ENCODE measurements around the gene TMEM121.
"Not testable (repeated sequence)": the region's sequence is repeated elsewhere in the genome, so short reads cannot be mapped to it uniquely, and the experiment has no call there.

Gene TMEM121

DNA sequence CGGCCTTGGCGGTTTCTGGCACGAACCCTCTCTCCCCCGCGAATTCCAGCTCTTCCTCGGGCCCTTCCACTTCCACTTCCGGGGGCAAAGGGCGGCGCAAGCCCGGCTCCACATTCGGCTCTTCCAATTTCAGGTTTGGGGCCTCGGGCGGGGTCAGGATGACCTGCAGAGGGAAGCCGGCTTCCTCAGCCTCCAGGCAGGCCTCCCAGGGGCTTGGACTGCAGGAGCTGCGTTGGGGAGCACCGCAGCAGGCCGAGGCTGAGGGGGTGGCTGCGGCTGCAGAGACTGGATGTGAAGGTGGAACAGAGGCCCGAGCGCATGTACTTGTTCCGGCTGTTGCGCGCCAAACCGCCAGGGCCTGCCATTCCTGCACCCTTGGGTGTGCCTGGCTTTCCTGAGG, 20.7 kb downstream of the TMEM121 start:
- not testable (repeated sequence) for DNase-seq (ENCODE audit: low read depth)

- no peak for DNase-seq (ENCODE audit: low read depth)
Measured at GRCh38 chr14:105547741-105548169, 21.4 kb downstream of the TMEM121 start.

DNA sequence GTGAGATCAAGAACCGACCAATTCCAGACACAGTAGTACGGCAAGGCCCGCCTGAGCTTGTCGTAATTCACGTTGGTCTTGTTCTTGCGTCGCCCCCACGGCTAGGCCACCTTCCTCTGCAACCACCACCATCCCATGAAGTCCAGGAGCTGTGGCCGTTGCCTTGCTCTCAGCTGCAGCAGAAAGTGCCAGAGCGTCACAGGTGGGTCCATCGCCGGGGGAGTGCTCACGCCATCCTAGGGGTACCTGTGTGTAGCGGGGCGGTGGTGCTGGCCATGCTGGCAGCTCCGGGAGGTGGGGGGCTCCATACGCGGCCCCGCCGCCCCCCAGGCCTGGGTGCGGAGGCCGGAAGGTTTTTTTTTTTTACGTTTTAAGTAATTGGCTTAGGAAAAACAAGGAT, 23.1 kb downstream of the TMEM121 start:
- DNase-seq (ENCODE audit: low read depth): no peak

- no peak for DNase-seq (ENCODE audit: low read depth)
Measured at GRCh38 chr14:105554022-105554421, 27.6 kb downstream of the TMEM121 start.

GRCh38 chr14:105554523-105554922, 28.1 kb downstream of the TMEM121 start:
- DNase-seq (ENCODE audit: low read depth): no peak

- DNase-seq (ENCODE audit: low read depth): not testable (repeated sequence)
Measured at GRCh38 chr14:105557671-105558070, 31.3 kb downstream of the TMEM121 start.

DNA sequence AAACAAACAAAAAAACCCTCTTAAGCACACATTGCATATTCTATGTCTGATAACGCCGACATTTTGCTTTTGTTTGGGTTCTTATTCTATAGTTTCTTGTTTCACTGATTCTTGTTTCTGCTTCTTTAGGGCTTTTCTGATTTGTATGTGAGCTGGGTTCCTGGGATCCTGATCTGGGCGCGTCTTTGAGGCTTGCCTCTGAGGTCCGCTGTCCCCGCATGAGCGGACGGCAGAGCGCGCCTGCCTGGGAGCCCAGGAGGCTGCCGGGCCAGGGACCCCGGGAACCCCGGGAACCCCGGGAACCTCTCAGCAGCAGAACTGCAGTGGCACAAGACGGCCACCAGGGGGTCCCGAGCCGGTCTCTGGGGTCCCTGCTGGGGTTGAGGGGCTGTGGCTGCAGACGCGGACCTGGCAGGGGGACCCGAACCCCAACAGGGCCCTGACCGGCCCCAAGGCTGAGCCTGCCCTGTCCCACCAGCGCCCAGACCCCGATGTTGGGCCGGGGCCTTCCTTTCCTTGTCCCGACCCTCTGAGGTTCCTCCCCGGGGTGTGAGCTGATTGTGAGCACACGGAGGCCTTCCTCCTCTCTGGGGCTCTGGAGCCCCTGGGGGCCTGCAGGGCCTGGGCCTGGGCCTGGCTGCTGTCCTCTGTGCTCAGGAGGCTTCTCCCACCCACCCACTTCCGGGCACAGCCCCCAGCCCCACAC, 32.2 kb downstream of the TMEM121 start:
- DNase-seq (ENCODE audit: low read depth): not testable (repeated sequence)

DNA sequence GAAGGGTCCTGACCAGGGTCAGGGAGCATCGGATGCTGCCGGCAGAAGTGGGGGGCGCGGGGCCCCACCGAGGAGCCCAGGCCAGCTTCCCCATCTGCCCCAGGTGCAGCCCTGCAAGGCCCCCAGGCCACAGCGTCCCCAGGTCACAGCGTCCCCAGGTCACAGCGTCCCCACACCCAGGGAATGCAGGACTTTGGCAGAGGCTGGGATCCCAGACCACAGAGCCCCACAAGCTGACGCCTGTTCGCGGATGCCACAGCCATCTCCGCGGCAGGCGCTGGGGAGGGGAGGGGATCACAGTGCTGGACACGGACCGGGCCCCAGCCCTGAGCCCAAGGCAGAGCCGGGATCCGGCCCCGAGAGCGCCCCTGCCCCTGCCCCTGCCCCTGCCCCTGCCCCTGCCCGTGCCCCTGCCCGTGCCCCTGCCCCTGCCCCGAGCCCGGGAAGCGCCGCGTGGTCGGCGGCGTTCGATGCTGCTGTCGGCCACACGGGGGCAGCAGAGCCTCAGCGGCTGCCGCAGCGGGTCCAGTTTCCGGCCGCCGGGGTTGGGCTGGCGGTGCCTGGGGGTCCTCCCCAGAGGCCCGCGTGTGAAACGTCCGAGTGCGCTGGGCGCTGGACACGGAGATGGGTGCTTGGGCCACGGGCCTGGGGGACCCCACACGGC, 33.1 kb downstream of the TMEM121 start:
- not testable (repeated sequence) for DNase-seq (ENCODE audit: low read depth)

GRCh38 chr14:105560048-105560669, 33.8 kb downstream of the TMEM121 start:
- not testable (repeated sequence) for DNase-seq (ENCODE audit: low read depth)

GRCh38 chr14:105561345-105561744, 35.0 kb downstream of the TMEM121 start:
- not testable (repeated sequence) for DNase-seq (ENCODE audit: low read depth)

DNA sequence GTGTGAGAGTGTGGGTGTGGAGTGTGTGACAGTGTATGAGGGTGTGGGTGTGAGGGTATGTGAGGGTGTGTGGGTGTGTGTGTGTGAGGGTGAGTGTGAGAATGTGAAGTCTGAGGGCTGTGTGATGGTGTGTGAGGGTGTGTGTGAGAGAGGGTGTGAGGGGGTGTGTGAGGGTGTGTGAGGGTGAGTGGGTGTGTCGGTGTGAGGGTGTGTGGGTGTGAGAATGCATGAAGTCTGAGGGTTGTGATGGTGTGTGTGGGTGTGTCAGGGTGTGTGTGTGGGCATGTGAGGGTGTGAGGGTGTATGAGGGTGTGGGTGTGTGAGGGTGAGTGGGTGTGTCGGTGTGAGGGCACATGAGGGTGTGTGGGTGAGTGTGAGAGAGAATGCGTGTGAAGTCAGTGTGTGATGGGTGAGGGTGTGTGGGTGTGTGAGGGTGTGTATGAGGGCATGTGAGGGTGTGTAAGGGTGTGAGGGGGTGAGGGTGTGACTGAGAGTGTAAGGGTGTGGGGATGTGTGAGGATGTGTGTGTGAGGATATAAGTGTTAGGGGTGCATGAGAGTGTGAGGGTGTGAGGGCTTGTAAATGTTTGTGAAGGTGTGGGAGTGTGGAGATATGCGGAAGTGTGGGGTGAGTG, 36.4 kb downstream of the TMEM121 start:
- no peak for DNase-seq (ENCODE audit: low read depth)

- no peak for DNase-seq (ENCODE audit: low read depth)
Measured at GRCh38 chr14:105563347-105563737, 37.0 kb downstream of the TMEM121 start.

DNA sequence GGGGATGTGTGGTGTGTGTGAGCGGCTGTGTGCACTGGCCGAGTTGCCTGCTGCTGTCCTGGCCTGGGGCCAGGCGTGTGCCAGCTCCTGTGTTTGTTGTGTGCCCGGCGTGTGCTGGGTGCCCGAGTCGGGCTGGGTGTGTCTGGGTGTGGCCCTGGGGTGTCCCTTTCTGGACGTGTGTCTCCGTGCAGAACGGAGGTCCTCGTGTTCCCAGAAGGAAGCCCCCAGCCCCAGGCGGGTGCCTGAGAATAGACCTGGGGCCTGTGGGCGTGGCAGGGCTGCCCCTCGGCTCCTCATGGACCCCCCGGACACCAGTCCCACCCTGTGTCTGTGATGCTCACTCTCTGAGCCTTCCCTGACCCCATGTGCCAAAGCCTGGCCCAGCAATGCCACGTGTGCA, 38.2 kb downstream of the TMEM121 start:
- not testable (repeated sequence) for DNase-seq (ENCODE audit: low read depth)

DNA sequence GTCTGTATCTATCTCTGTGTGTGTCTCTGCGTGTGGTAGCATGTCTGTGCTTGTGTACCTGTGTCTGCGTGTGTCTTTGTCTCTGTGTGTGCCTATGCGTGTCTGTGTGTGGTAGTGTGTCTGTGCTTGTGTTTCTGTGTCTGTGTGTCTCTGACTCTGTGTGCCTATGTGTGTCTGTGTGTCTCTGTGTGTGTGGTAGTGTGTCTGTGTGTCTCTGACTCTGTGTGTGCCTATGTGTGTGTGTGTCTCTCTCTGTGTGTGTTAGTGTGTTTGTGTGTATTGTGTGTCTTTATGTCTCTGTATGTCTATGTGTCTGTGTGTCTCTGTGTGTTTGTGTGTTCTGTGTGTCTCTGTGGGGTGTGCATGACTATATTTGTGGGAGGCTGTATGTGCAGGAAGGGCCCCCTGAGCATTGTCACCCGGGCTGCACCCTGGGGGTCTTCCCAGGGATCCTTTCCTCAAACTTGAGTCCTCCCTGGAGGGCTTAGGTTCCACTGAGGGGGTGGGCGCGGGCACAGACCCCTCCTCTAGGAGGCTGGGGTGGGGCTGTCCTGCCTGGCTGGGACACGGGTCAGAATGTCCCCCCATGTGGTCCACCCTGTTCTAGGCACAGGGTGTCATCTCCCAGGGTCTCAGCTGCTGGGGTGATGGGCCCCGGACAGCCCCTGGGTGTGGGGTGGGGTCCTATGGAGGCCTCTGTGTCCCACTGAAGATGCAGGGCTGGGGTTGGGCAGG, 39.0 kb downstream of the TMEM121 start:
- DNase-seq (ENCODE audit: low read depth): not testable (repeated sequence)

- not testable (repeated sequence) for DNase-seq (ENCODE audit: low read depth)
Measured at GRCh38 chr14:105566248-105567163, 40.1 kb downstream of the TMEM121 start.

DNA sequence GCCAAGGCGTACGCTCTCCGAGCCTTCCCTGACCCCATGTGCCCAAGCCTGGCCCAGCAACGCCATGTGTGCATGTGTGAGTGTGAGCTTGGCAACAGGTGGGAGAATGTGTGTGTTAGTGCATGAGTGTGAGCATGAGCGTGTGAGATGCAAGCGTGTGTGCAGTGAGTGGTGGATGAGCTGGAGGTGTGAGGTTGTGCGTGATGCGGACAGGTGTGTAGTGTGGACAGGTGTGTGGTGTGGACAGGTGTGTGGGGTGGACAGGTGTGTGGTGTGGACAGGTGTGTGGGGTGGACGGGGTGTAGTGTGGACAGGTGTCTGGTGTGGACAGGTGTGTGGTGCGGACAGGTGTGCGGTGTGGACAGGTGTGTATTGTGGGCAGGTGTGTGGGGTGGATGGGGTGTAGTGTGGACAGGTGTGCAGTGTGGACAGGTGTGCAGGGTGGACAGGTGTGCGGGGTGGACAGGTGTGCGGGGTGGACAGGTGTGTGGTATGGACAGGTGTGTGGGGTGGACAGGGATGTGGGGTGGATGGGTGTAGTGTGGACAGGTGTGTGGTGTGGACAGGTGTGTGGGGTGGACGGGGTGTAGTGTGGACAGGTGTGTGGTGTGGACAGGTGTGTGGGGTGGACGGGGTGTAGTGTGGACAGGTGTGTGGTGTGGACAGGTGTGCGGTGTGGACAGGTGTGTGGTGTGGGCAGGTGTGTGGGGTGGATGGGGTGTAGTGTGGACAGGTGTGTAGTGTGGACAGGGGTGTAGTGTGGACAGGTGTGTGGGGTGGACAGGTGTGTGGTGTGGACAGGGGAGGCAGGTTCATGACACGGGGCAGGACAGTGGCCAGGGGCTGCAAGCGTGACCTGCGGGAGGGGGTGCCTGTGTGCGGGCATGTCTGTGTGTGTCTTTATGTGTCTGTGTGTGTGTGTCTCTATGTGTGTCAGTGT, 41.1 kb downstream of the TMEM121 start:
- DNase-seq (ENCODE audit: low read depth): not testable (repeated sequence)

DNA sequence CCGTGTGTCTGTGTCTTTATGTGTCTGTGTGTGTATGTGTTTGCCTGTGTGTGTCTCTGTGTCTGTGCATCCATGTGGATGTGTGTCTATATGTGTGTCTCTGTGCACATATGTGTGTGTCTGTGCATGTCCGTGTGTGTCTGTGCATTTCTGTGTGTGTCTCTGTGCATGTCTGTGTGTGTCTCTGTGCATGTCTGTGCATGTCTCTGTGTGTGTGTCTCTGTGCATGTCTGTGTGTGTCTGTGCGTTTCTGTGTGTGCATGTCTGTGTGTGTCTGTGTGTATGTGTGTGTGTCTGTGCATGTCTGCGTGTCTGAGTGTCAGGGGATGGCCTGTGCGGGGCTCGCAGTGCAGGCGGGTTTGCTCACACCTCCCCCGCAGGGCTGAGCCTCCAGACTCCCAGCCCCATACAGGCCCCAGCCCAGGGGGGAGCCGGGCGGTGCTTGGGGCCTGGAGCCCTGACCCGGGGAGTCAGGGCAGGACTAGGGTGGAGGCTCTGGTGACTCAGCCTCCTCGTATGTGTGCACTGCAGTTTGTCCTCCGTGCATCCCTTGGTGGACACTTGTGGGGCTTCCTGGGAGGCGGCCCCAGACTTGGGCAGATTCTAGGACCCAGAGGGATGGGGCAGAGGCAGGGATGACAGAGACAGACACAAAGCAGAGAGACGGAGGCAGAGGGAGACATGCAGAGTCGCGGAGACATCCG, 41.9 kb downstream of the TMEM121 start:
- DNase-seq (ENCODE audit: low read depth): not testable (repeated sequence)

DNA sequence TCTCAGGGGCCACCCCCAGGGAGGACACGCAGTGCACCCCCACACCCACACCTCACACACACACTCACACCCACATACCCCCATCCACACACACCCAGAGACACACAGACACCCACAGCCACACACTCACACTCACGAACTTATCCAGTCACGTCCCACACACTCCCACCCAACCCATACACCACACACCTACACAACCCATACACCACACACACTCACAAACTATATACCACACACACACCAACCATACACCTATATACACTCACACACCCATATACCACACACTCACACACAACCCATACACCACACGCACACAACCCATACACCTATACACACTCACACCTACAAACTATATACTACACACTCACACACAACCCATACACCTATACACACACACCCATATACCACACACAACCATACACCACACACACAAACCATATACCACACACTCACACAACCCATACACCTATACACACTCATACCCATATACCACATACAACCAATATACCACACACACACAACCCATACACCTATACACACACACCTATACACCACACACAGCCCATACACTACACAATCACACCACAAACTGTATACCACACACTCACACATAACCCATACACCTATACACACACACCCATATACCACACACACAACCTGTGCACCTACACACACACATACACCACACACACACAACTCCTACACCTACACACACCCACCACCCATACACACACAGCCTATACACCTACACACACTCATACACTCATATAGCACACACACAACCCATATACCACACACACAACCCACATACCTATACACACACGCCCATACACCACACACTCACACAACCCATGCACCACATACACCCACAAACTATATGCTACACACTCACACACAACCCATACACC, 42.7 kb downstream of the TMEM121 start:
- DNase-seq (ENCODE audit: low read depth): no peak
